ENCODE results near the gene CPB1. TPM values are rescaled to one million over a fixed set of nuclear protein-coding genes. Genes with fewer than 3 reads are reported as not detected.

Gene CPB1
- total RNA-seq, 1 donor = not detected

GRCh38 chr3:148791920-148792319, 35.7 kb upstream of the CPB1 start:
- DNase-seq (ENCODE audit: low read depth) = no peak
- no peak for TF ChIP-seq CTCF (IDR thresholded peaks at IDR 0.05; ENCODE audit: insufficient read depth, low read depth, low read length)

GRCh38 chr3:148792516-148792915, 35.1 kb upstream of the CPB1 start:
- TF ChIP-seq CTCF (IDR thresholded peaks at IDR 0.05; ENCODE audit: insufficient read depth, low read depth, low read length) = no peak
- no peak for DNase-seq (ENCODE audit: low read depth)
- no peak overlapping the region for H3K4me3 ChIP-seq (ENCODE audit: low read depth, low read length)

More at GRCh38 chr3:148791920-148792319, 35.7 kb upstream of the CPB1 start:
- no peak overlapping the region for H3K4me3 ChIP-seq (ENCODE audit: low read depth, low read length)

- H3K4me3 ChIP-seq (ENCODE audit: low read depth, low read length) = no peak overlapping the region
- DNase-seq (ENCODE audit: low read depth) = no peak
- TF ChIP-seq CTCF (IDR thresholded peaks at IDR 0.05; ENCODE audit: insufficient read depth, low read depth, low read length) = no peak
Observed at GRCh38 chr3:148796799-148797198, 30.8 kb upstream of the CPB1 start.

GRCh38 chr3:148797795-148798194, 29.8 kb upstream of the CPB1 start:
- no peak for DNase-seq (ENCODE audit: low read depth)
- TF ChIP-seq CTCF (IDR thresholded peaks at IDR 0.05; ENCODE audit: insufficient read depth, low read depth, low read length) = no peak
- no peak overlapping the region for H3K4me3 ChIP-seq (ENCODE audit: low read depth, low read length)

GRCh38 chr3:148800414-148800813, 27.2 kb upstream of the CPB1 start:
- DNase-seq (ENCODE audit: low read depth) = no peak
- no peak for TF ChIP-seq CTCF (IDR thresholded peaks at IDR 0.05; ENCODE audit: insufficient read depth, low read depth, low read length)
- no peak overlapping the region for H3K4me3 ChIP-seq (ENCODE audit: low read depth, low read length)

GRCh38 chr3:148809835-148810234, 17.8 kb upstream of the CPB1 start:
- H3K4me3 ChIP-seq (ENCODE audit: low read depth, low read length) = no peak overlapping the region
- no peak for TF ChIP-seq CTCF (IDR thresholded peaks at IDR 0.05; ENCODE audit: insufficient read depth, low read depth, low read length)
- no peak for DNase-seq (ENCODE audit: low read depth)

GRCh38 chr3:148815316-148816110, 12.1 kb upstream of the CPB1 start:
- no peak for TF ChIP-seq CTCF (IDR thresholded peaks at IDR 0.05; ENCODE audit: insufficient read depth, low read depth, low read length)
- no peak overlapping the region for H3K4me3 ChIP-seq (ENCODE audit: low read depth, low read length)
- DNase-seq (ENCODE audit: low read depth) = no peak
